GM19463 (cell line): ENCODE measurements around the gene M1AP.
"Not testable (repeated sequence)": the region's sequence is repeated elsewhere in the genome, so short reads cannot be mapped to it uniquely, and the experiment has no call there.

Experiments
- ATAC-seq: cut with Tn5 transposase; IDR thresholded peaks from one replicate; pipeline ENCODE4 v1.9.1; 2021; ENCODE audit warnings: mild to moderate bottlenecking, moderate library complexity; ENCODE audit not compliant: unreplicated experiment

M1AP gene

GRCh38 chr2:74653985-74654882 is 6.1 kb upstream of the M1AP start, which contains the start of gene SEMA4F:
TSS of gene SEMA4F (plus strand) at chr2:74654247. CDS start at chr2:74654377, 130 bp downstream.
- ATAC-seq = peak; percentile 99

- ATAC-seq = peak; percentile 10
Observed at GRCh38 chr2:74653589-74653984, 5.5 kb upstream of the M1AP start.

GRCh38 chr2:74646834-74647482 is 1.2 kb downstream of the M1AP start:
- ATAC-seq = no peak

- ATAC-seq = no peak
Observed at GRCh38 chr2:74646201-74646600, 1.9 kb downstream of the M1AP start.

GRCh38 chr2:74645344-74645743 is 2.8 kb downstream of the M1AP start:
- ATAC-seq = no peak

- ATAC-seq = no peak
Observed at GRCh38 chr2:74639550-74639949, 8.6 kb downstream of the M1AP start.

- no peak for ATAC-seq
Observed at GRCh38 chr2:74632939-74633312, 15.2 kb downstream of the M1AP start.

- ATAC-seq = no peak
Observed at GRCh38 chr2:74632209-74632938, 15.8 kb downstream of the M1AP start.

GRCh38 chr2:74630454-74630853 is 17.7 kb downstream of the M1AP start:
- not testable (repeated sequence) for ATAC-seq

GRCh38 chr2:74628538-74629105 is 19.5 kb downstream of the M1AP start:
- no peak for ATAC-seq

GRCh38 chr2:74625658-74626425 is 22.3 kb downstream of the M1AP start:
- ATAC-seq = no peak

GRCh38 chr2:74620671-74621070 is 27.5 kb downstream of the M1AP start:
- ATAC-seq = no peak

GRCh38 chr2:74619651-74620297 is 28.4 kb downstream of the M1AP start:
- peak; percentile 59 for ATAC-seq

GRCh38 chr2:74618410-74619083 is 29.6 kb downstream of the M1AP start:
- peak; percentile 56 for ATAC-seq

GRCh38 chr2:74617122-74617521 is 31.0 kb downstream of the M1AP start:
- ATAC-seq = no peak

GRCh38 chr2:74606927-74607326 is 41.2 kb downstream of the M1AP start:
- no peak for ATAC-seq

- no peak for ATAC-seq
Observed at GRCh38 chr2:74603282-74604000, 44.7 kb downstream of the M1AP start.

GRCh38 chr2:74602586-74603281 is 45.4 kb downstream of the M1AP start:
- ATAC-seq = no peak
